Stomach (tissue), 4 donors: Measurements from ENCODE around the gene TMEM258.

Experiments used
- EP300 ChIP-seq: sonication (generic); formaldehyde crosslinking; IDR thresholded peaks from one replicate; pipeline ENCODE4 v1.6.1; 2017; ENCODE audit warnings: antibody characterized with exemption
- POLR2A ChIP-seq, 4 donors: fragments of 450-650 bp; IDR thresholded peaks; one replicate each; pipeline ENCODE4 v1.6.1; 2016; ENCODE audit warnings: antibody characterized with exemption in 4 of 4, control low read depth in 2 of 4, mild to moderate bottlenecking in 1 of 4, moderate library complexity in 1 of 4
- POLR2AphosphoS5 ChIP-seq, 3 donors: sonication (generic); formaldehyde crosslinking; IDR thresholded peaks; one replicate each; pipeline ENCODE4 v1.6.1; 2016; ENCODE audit warnings: antibody characterized with exemption in 3 of 3
- TF ChIP-seq, protein P1 (sequence below), 7 experiments: fragments of 450-650 bp in 4 of 7; fragments of 200-600 bp in 3 of 7; sonication (generic) in 3 of 7; IDR thresholded peaks; one replicate each; pipeline ENCODE4 v1.5.1; 2016 to 2019; ENCODE audit warnings: antibody characterized with exemption in 7 of 7, control low read depth in 2 of 7, mild to moderate bottlenecking in 1 of 7

DNA sequence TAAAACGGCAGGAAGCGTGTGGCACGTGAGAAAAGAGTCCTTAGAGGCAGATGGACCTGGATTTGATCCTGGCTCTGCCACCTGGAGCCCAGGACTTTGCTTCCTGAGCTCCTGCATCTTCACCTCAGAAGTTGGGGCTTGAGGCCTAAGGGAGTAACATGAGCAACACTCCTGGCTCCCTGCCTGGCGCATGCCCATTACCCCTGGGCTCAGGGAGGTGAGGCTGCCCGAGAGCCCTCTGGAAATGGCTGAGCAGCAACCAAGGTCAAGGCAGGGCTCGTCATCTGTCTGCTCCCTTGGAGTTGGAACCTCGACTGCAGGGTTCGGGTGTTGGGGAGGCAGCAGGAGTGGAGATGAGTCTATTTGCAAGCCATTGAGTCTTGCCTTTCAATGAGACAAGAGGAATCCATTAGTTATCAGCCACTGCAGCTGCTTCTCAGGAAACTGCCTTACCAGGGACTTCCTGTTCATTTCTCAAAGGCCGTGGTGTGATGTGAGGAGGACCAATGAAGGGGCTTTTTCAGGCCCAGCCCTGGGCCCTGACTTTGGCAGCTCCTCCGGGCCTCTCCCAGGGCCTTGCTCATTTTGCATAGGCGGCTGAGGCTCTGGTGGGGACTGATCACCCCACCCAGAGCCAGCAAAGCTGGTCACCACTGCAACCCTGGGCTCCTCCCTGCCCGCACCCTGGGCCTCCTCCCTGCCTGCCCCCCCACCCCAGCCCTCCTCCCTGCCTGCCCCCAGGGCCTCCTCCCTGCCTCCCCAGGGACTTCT, 42.1 kb upstream of the TMEM258 start:
- TF ChIP-seq, protein P1, sequence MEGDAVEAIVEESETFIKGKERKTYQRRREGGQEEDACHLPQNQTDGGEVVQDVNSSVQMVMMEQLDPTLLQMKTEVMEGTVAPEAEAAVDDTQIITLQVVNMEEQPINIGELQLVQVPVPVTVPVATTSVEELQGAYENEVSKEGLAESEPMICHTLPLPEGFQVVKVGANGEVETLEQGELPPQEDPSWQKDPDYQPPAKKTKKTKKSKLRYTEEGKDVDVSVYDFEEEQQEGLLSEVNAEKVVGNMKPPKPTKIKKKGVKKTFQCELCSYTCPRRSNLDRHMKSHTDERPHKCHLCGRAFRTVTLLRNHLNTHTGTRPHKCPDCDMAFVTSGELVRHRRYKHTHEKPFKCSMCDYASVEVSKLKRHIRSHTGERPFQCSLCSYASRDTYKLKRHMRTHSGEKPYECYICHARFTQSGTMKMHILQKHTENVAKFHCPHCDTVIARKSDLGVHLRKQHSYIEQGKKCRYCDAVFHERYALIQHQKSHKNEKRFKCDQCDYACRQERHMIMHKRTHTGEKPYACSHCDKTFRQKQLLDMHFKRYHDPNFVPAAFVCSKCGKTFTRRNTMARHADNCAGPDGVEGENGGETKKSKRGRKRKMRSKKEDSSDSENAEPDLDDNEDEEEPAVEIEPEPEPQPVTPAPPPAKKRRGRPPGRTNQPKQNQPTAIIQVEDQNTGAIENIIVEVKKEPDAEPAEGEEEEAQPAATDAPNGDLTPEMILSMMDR (IDR thresholded peaks at IDR 0.05): no peak
- TF ChIP-seq EP300: no peak
- peak in 1 of 3 donors; percentile 8 for TF ChIP-seq POLR2AphosphoS5 (IDR thresholded peaks at IDR 0.05)
- TF ChIP-seq POLR2A (IDR thresholded peaks at IDR 0.05): no peak
